ENCODE results near the gene KAZALD1.

KAZALD1 gene

DNA sequence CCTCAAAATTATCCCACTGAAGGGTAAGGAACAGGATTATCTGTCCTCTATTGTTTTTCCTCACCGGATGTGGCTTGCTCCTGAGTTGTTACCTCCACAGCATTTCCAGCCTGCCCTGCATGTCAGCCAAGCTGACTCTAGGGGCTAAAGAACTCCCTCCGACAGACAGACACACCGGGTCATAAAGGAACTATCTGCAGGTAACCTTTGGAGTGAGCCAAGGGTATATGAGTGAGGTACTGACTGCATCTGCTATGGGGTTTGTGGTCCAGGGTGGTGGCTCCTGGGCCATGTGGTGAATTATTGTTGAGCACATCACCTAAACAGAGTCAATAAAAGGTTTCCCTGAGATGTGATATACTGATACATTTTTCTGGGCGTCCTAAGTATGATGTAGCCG lies 6.9 kb upstream of the KAZALD1 start:
- H3K79me2 ChIP-seq (ENCODE audit: insufficient read depth, low read length), result 0 out of 2 replicates have a peak, but pooled peaks cover 3% of the 10 kb centered on the region
- no peak overlapping the region for H3K4me3 ChIP-seq (ENCODE audit: low read depth, low read length, poor library complexity, severe bottlenecking)
- no peak overlapping the region for H3K27ac ChIP-seq (ENCODE audit: low read depth, low read length, poor library complexity, severe bottlenecking)
- no peaks in the 10 kb centered on the region for H3K27me3 ChIP-seq (ENCODE audit: insufficient read depth, low read length)
- no peaks in the 10 kb centered on the region for H3K9me3 ChIP-seq (ENCODE audit: low read length)
- H3K4me2 ChIP-seq (ENCODE audit: low read length), result no peak overlapping the region
- no peak overlapping the region for H3K9ac ChIP-seq (ENCODE audit: low read length)
- peaks cover 14% of the 10 kb centered on the region for H3K4me1 ChIP-seq (ENCODE audit: insufficient read depth, low read length, severe bottlenecking)
- no peak for TF ChIP-seq EZH2 (IDR thresholded peaks at IDR 0.05; ENCODE audit: borderline replicate concordance, low read length)
- TF ChIP-seq, protein P1, sequence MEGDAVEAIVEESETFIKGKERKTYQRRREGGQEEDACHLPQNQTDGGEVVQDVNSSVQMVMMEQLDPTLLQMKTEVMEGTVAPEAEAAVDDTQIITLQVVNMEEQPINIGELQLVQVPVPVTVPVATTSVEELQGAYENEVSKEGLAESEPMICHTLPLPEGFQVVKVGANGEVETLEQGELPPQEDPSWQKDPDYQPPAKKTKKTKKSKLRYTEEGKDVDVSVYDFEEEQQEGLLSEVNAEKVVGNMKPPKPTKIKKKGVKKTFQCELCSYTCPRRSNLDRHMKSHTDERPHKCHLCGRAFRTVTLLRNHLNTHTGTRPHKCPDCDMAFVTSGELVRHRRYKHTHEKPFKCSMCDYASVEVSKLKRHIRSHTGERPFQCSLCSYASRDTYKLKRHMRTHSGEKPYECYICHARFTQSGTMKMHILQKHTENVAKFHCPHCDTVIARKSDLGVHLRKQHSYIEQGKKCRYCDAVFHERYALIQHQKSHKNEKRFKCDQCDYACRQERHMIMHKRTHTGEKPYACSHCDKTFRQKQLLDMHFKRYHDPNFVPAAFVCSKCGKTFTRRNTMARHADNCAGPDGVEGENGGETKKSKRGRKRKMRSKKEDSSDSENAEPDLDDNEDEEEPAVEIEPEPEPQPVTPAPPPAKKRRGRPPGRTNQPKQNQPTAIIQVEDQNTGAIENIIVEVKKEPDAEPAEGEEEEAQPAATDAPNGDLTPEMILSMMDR (IDR thresholded peaks at IDR 0.05; ENCODE audit: low read length), result no peak
- H3K36me3 ChIP-seq (ENCODE audit: insufficient read depth, low read length), result no peaks in the 10 kb centered on the region; the same call in 1 of the 2 replicates
- no peak overlapping the region for H2AFZ ChIP-seq (ENCODE audit: low read length)
- no peaks in the 10 kb centered on the region for H3K9me2 ChIP-seq (ENCODE audit: low read depth, low read length)
- no peaks in the 10 kb centered on the region for H3F3A ChIP-seq (ENCODE audit: insufficient read depth, low read length)
- H4K20me1 ChIP-seq (ENCODE audit: insufficient read depth, low read length), result no peaks in the 10 kb centered on the region

DNA sequence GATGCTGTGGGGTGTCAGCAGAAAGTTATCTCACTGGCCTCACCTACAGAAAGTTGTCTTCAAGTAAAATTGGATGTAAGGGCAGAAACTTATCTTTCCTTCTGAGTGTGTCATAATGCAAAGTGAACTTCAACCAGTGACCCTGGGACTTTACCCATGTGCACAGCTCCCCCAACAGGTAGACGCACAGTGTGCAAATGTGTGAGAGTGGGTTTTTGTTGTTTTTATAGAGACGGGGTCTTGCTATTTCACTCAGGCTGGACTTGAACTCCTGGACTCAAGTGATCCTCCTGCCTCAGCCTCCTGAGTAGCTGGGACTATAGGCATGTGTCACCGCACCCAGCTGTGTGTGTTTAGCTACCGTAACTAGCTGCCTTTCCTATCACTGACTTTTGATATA lies 6.4 kb upstream of the KAZALD1 start:
- 0 out of 2 replicates have a peak, but pooled peaks cover 3% of the 10 kb centered on the region for H3K79me2 ChIP-seq (ENCODE audit: insufficient read depth, low read length)
- no peak overlapping the region for H3K4me2 ChIP-seq (ENCODE audit: low read length)
- TF ChIP-seq, protein P1 (IDR thresholded peaks at IDR 0.05; ENCODE audit: low read length), result peak; percentile 33; the same call in 1 of the 2 replicates
- no peak for TF ChIP-seq EZH2 (IDR thresholded peaks at IDR 0.05; ENCODE audit: borderline replicate concordance, low read length)

DNA sequence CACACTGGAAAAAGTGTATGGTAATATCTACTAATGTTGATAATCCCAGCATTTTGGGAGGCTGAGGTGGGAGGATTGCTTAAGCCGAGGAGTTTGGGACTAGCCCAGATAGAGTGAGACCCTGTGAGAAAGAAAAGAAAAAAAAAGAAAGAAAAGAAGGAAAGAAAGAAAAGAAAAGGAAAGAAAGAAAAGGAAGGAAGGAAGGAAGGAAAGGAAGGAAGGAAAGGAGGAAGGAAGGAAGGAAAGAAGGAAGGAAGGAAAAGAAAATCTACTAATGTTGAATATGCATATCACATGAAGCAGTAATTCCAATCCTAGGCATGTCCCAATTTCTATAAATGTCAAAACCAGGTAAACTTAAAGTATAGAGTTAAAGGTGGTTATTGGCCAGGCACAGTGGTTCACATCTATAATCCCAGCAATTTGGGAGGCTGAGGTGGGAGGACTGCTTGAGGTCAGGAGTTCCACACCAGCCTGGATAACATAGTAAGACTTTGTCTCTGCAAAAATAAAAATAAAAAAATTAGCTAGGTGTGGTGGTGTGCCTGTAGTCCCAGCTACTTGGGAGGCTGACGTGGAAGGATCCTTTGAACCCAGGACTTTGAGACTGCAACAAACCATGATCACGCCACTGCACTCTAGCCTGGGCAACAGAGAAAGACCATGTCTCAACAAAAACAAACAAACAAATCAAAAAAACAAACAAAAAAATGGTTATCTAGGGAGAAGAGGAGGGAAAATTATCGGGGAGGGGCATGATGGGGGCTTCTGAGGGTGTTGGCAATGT lies 5.2 kb upstream of the KAZALD1 start:
- TF ChIP-seq, protein P1 (IDR thresholded peaks at IDR 0.05; ENCODE audit: low read length), result no peak
- no peak for TF ChIP-seq EZH2 (IDR thresholded peaks at IDR 0.05; ENCODE audit: borderline replicate concordance, low read length)
- no peaks in the 10 kb centered on the region for H3K27me3 ChIP-seq (ENCODE audit: insufficient read depth, low read length)
- no peaks in the 10 kb centered on the region for H3K9me3 ChIP-seq (ENCODE audit: low read length)
- no peak overlapping the region for H3K4me2 ChIP-seq (ENCODE audit: low read length)
- H3K79me2 ChIP-seq (ENCODE audit: insufficient read depth, low read length), result 0 out of 2 replicates have a peak, but pooled peaks cover 3% of the 10 kb centered on the region
- no peak overlapping the region for H3K9ac ChIP-seq (ENCODE audit: low read length)
- H4K20me1 ChIP-seq (ENCODE audit: insufficient read depth, low read length), result no peaks in the 10 kb centered on the region
- H3K4me1 ChIP-seq (ENCODE audit: insufficient read depth, low read length, severe bottlenecking), result peaks cover 14% of the 10 kb centered on the region
- H3F3A ChIP-seq (ENCODE audit: insufficient read depth, low read length), result no peaks in the 10 kb centered on the region
- H3K4me3 ChIP-seq (ENCODE audit: low read depth, low read length, poor library complexity, severe bottlenecking), result no peak overlapping the region
- no peak overlapping the region for H3K27ac ChIP-seq (ENCODE audit: low read depth, low read length, poor library complexity, severe bottlenecking)
- no peaks in the 10 kb centered on the region; the same call in 1 of the 2 replicates for H3K36me3 ChIP-seq (ENCODE audit: insufficient read depth, low read length)
- no peaks in the 10 kb centered on the region for H3K9me2 ChIP-seq (ENCODE audit: low read depth, low read length)
- H2AFZ ChIP-seq (ENCODE audit: low read length), result no peak overlapping the region

More for the DNA sequence above, 6.4 kb upstream of the KAZALD1 start:
- Histone ChIP-seq H3K36me3 (ENCODE audit: insufficient read depth, low read length) (no peaks in the 10 kb centered on the region; the same call in 1 of the 2 replicates), H3K9ac (ENCODE audit: low read length) (no peak overlapping the region), H2AFZ (ENCODE audit: low read length) (no peak overlapping the region), H3K27ac (ENCODE audit: low read depth, low read length, poor library complexity, severe bottlenecking) (no peak overlapping the region), H3F3A (ENCODE audit: insufficient read depth, low read length) (no peaks in the 10 kb centered on the region), H4K20me1 (ENCODE audit: insufficient read depth, low read length) (no peaks in the 10 kb centered on the region), H3K4me3 (ENCODE audit: low read depth, low read length, poor library complexity, severe bottlenecking) (no peak overlapping the region), H3K9me2 (ENCODE audit: low read depth, low read length) (no peaks in the 10 kb centered on the region), H3K9me3 (ENCODE audit: low read length) (no peaks in the 10 kb centered on the region), H3K27me3 (ENCODE audit: insufficient read depth, low read length) (no peaks in the 10 kb centered on the region), H3K4me1 (ENCODE audit: insufficient read depth, low read length, severe bottlenecking) (peaks cover 13% of the 10 kb centered on the region)

Measured in OCI-LY1 (cell line).